Fibroblast of mammary gland (primary cell): ENCODE results near the gene ACO2.

ENCODE experiments used
- DNase-seq: peaks from one replicate; pipeline ENCODE4 v3.0.0-alpha.2; 2010; ENCODE audit warnings: low read depth
- H3K4me3 ChIP-seq: 2 replicates; pipeline ENCODE4 v1.5.1; 2011; ENCODE audit warnings: low read depth, mild to moderate bottlenecking, low read length, moderate library complexity; ENCODE audit not compliant: control insufficient read depth
- CTCF ChIP-seq: conservative IDR thresholded peaks from 2 replicates; pipeline ENCODE4 v1.5.1; 2011; ENCODE audit warnings: low read depth, low read length, inconsistent platforms; ENCODE audit not compliant: control insufficient read depth, insufficient read depth

The ACO2 gene

GRCh38 chr22:41498303-41498835 is 29.5 kb downstream of the ACO2 start:
- no peak for DNase-seq
- TF ChIP-seq CTCF, result no peak
- H3K4me3 ChIP-seq, result no peak overlapping the region

- DNase-seq, result no peak
- no peak for TF ChIP-seq CTCF
- no peak overlapping the region for H3K4me3 ChIP-seq
Measured at GRCh38 chr22:41499624-41500280, 30.8 kb downstream of the ACO2 start.

- TF ChIP-seq CTCF, result no peak
- no peak for DNase-seq
- no peak overlapping the region for H3K4me3 ChIP-seq
Measured at GRCh38 chr22:41500303-41500702, 31.4 kb downstream of the ACO2 start.

GRCh38 chr22:41501209-41501608 is 32.3 kb downstream of the ACO2 start:
- H3K4me3 ChIP-seq, result no peak overlapping the region
- no peak for DNase-seq
- TF ChIP-seq CTCF, result peak; percentile 25

GRCh38 chr22:41504397-41504796 is 35.5 kb downstream of the ACO2 start:
- DNase-seq, result peak; percentile 83
- H3K4me3 ChIP-seq, result no peak overlapping the region
- no peak for TF ChIP-seq CTCF

GRCh38 chr22:41504816-41505215 is 35.9 kb downstream of the ACO2 start:
- H3K4me3 ChIP-seq, result no peak overlapping the region
- TF ChIP-seq CTCF, result no peak
- no peak for DNase-seq
